RWPE1 (cell line): ENCODE results near the gene FAM240A.

ENCODE experiments used
- CTCF ChIA-PET: fragments of 350-600 bp; sonication (Branson Sonifier 250); formaldehyde crosslinking; extraction: SDS; loops from one replicate; lab custom pipeline; 2021; lab: Yijun Ruan, JAX
- POLR2A ChIA-PET: fragments of 400-600 bp; formaldehyde crosslinking; extraction: SDS; loops from one replicate; lab custom pipeline; 2020; ENCODE audit warnings: antibody characterized with exemption; ENCODE audit not compliant: low non-redundant PET; lab: Yijun Ruan, JAX
- DNase-seq: peaks from one replicate; pipeline ENCODE4 v3.0.0; 2012; ENCODE audit warnings: low spot score
- H3K27ac ChIP-seq: fragments of 450-650 bp; 2 replicates; pipeline ENCODE4 v1.5.1; 2017
- CTCF ChIP-seq: fragments of 450-650 bp; conservative IDR thresholded peaks from 2 replicates; pipeline ENCODE4 v1.5.1; 2017; ENCODE audit warnings: low read depth, mild to moderate bottlenecking

FAM240A gene

GRCh38 chr3:46671541-46672348 lies 59.4 kb downstream of the FAM240A start:
- no peak for TF ChIP-seq CTCF
- no peak for DNase-seq
- CTCF ChIA-PET = no interaction called here
- POLR2A ChIA-PET = no interaction called here
- H3K27ac ChIP-seq = peak overlapping the region; percentile 72

- CTCF ChIA-PET = no interaction called here
These were observed 60.0 kb downstream of the FAM240A start for GRCh38 chr3:46672349-46672695.

GRCh38 chr3:46673151-46674030 lies 61.1 kb downstream of the FAM240A start:
- H3K27ac ChIP-seq = peak overlapping the region; percentile 72
- DNase-seq = no peak
- no peak for TF ChIP-seq CTCF
- ChIA-PET CTCF (interaction anchor here (0.6 kb wide), 1 partner anchor 185 kb away, joined by 3 read pairs; no protein-coding TSS in a partner anchor), POLR2A (no interaction called here)

More at GRCh38 chr3:46672349-46672695, 60.0 kb downstream of the FAM240A start:
- peak overlapping the region; percentile 72 for H3K27ac ChIP-seq
- POLR2A ChIA-PET = no interaction called here
- TF ChIP-seq CTCF = no peak
- no peak for DNase-seq

GRCh38 chr3:46674031-46674845 lies 61.9 kb downstream of the FAM240A start:
- CTCF ChIA-PET = interaction anchor here (0.6 kb wide), 2 partner anchors 186 to 189 kb away, joined by 3 read pairs; no protein-coding TSS in a partner anchor
- no peak for DNase-seq
- peak overlapping the region; percentile 72 for H3K27ac ChIP-seq
- no peak; the same call in 1 of the 2 replicates for TF ChIP-seq CTCF
- POLR2A ChIA-PET = no interaction called here

GRCh38 chr3:46675426-46675825 lies 63.1 kb downstream of the FAM240A start:
- H3K27ac ChIP-seq = peak overlapping the region; percentile 72
- no peak for DNase-seq
- no peak for TF ChIP-seq CTCF
- CTCF ChIA-PET = interaction anchor here (0.6 kb wide), 1 partner anchor 21 kb away, joined by 3 read pairs; no protein-coding TSS in a partner anchor
- POLR2A ChIA-PET = no interaction called here
